ENCODE data around the gene CD2AP.
A peak's percentile ranks its signal among the peaks of the same experiment; 100 is the strongest.
"Not testable (repeated sequence)": the region's sequence is repeated elsewhere in the genome, so short reads cannot be mapped to it uniquely, and the experiment has no call there.

Gene CD2AP

DNA sequence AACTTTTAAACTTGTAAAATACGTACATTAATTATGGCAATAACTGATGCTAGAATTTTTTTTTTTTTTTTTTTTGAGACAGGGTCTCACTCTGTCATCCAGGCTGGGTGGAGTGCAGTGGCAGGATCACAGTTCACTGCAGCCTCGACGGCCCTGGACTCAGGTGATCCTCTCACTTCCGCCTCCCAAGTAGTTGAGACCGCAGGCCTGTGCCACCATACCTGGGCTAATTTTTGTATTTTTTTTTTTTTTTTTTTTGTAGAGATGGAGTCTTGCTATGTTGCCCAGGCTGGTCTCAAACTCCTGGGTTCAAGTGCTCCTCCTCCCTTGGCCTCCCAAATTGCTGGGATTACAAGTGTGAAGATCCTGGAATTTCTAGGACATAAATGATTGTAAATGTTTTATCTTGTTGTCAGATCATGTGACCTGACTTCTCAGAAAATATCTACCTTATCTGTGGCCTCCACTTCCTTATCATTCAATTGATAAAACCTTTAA, 2.2 kb upstream of the CD2AP start:
- no peaks in the 10 kb centered on the region for H3K36me3 ChIP-seq (ENCODE audit: control insufficient read depth, insufficient read depth, low read length)
- H3K27me3 ChIP-seq (ENCODE audit: control insufficient read depth, insufficient read depth, low read length): no peaks in the 10 kb centered on the region
- H3K27ac ChIP-seq (ENCODE audit: low read depth, low read length): no peak overlapping the region
- peaks cover 1% of the 10 kb centered on the region for H3K4me1 ChIP-seq (ENCODE audit: control insufficient read depth, insufficient read depth, low read length)
- no peak overlapping the region for H3K4me3 ChIP-seq (ENCODE audit: low read length)
- no peak overlapping the region for H3K9ac ChIP-seq (ENCODE audit: low read length)

DNA sequence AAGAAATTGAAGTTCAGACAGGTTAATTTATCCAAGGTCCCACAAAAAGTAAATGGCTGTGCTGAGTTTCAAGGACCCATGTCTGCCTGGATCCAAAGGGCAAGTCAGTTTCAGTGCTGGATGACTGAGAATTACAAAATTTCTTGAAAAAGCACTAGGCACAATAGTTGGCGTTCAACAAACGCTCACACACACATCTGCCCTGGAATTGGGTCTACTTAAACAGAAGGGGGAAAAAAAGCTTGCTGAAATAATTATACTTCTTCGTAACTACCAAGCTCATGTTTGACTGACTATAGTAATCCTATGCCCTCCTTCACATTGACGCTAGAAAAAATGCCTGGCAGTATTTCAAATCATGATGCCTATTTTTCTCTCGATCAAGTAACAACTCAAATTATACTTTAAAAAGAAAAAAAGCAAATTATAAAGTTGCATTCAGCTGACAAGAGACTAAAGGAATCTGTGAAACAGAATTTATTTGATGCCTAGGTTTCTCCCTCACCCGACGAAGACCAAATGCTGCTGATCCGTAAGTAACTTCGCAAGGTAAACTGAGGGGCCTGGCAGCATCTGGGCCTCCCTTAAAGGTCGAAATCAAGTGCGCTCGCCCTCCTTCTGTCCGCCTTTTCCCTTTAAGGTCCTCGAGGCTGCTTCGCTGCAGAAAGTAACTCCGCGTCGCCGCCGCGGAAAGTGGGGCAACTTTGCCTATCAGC, 650 bp upstream of the CD2AP start:
- Histone ChIP-seq H3K4me1 (ENCODE audit: control insufficient read depth, insufficient read depth, low read length) (peaks cover 2% of the 10 kb centered on the region), H3K4me3 (ENCODE audit: low read length) (peak overlapping the region; percentile 94), H3K27me3 (ENCODE audit: control insufficient read depth, insufficient read depth, low read length) (no peaks in the 10 kb centered on the region), H3K27ac (ENCODE audit: low read depth, low read length) (peak overlapping the region; percentile 92), H3K9ac (ENCODE audit: low read length) (peak overlapping the region; percentile 82), H3K36me3 (ENCODE audit: control insufficient read depth, insufficient read depth, low read length) (no peaks in the 10 kb centered on the region)

GRCh38 chr6:47478233-47479139, 897 bp downstream of the CD2AP start:
- peaks cover 2% of the 10 kb centered on the region for H3K4me1 ChIP-seq (ENCODE audit: control insufficient read depth, insufficient read depth, low read length)
- H3K27ac ChIP-seq (ENCODE audit: low read depth, low read length): peak overlapping the region; percentile 92
- peak overlapping the region; percentile 94 for H3K4me3 ChIP-seq (ENCODE audit: low read length)
- peak overlapping the region; percentile 82 for H3K9ac ChIP-seq (ENCODE audit: low read length)
- no peaks in the 10 kb centered on the region for H3K27me3 ChIP-seq (ENCODE audit: control insufficient read depth, insufficient read depth, low read length)
- H3K36me3 ChIP-seq (ENCODE audit: control insufficient read depth, insufficient read depth, low read length): no peaks in the 10 kb centered on the region

DNA sequence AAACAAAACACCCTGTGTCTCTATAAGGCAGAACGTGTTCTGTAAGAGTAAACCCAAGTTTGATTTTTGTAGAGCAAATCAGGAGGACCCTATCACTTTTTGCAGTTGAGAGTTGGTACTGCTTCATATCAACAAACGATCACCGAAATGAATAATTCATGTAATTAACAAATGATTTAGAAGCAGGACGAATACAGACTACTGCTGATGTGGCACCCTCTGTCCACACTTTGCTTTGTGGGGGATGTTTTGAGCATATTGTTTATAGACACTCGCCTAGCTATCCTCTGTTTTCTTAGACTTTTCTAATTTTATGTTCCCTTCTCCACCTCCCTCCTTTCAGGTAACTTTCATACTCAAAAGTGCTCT, 1.5 kb downstream of the CD2AP start:
- H3K27ac ChIP-seq (ENCODE audit: low read depth, low read length): no peak overlapping the region
- peak overlapping the region; percentile 94 for H3K4me3 ChIP-seq (ENCODE audit: low read length)
- no peaks in the 10 kb centered on the region for H3K36me3 ChIP-seq (ENCODE audit: control insufficient read depth, insufficient read depth, low read length)
- H3K9ac ChIP-seq (ENCODE audit: low read length): no peak overlapping the region
- H3K4me1 ChIP-seq (ENCODE audit: control insufficient read depth, insufficient read depth, low read length): peaks cover 3% of the 10 kb centered on the region
- H3K27me3 ChIP-seq (ENCODE audit: control insufficient read depth, insufficient read depth, low read length): no peaks in the 10 kb centered on the region

GRCh38 chr6:47479874-47480273, 2.3 kb downstream of the CD2AP start:
- Histone ChIP-seq H3K4me3 (ENCODE audit: low read length) (no peak overlapping the region), H3K4me1 (ENCODE audit: control insufficient read depth, insufficient read depth, low read length) (peaks cover 4% of the 10 kb centered on the region), H3K27ac (ENCODE audit: low read depth, low read length) (no peak overlapping the region), H3K36me3 (ENCODE audit: control insufficient read depth, insufficient read depth, low read length) (no peaks in the 10 kb centered on the region), H3K9ac (ENCODE audit: low read length) (no peak overlapping the region), H3K27me3 (ENCODE audit: control insufficient read depth, insufficient read depth, low read length) (no peaks in the 10 kb centered on the region)

GRCh38 chr6:47481213-47481612, 3.6 kb downstream of the CD2AP start:
- not testable (repeated sequence) for H3K9ac ChIP-seq (ENCODE audit: low read length); H3K27me3 ChIP-seq (ENCODE audit: control insufficient read depth, insufficient read depth, low read length); H3K27ac ChIP-seq (ENCODE audit: low read depth, low read length); H3K36me3 ChIP-seq (ENCODE audit: control insufficient read depth, insufficient read depth, low read length); H3K4me1 ChIP-seq (ENCODE audit: control insufficient read depth, insufficient read depth, low read length); H3K4me3 ChIP-seq (ENCODE audit: low read length)

DNA sequence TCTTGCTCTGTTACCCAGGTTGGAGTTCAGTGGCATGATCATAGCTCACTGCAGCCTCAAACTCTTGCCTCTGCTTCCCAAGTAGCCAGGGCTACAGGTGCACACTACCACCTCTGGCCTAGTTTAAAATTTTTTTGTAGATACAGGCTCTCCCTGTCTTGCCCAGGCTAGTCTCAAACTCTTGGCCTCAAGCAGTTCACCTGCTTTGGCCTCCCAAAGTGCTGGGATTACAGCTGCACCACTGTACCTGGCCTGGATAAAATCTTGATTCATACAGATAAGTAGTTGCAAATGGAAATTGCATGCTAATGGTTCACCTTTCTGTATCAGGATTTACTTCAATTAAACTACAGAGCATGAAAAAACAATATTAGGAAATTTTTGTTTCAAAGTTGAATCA, 4.2 kb downstream of the CD2AP start:
- Histone ChIP-seq H3K27ac (ENCODE audit: low read depth, low read length) (no peak overlapping the region), H3K36me3 (ENCODE audit: control insufficient read depth, insufficient read depth, low read length) (no peaks in the 10 kb centered on the region), H3K9ac (ENCODE audit: low read length) (no peak overlapping the region), H3K4me3 (ENCODE audit: low read length) (no peak overlapping the region), H3K4me1 (ENCODE audit: control insufficient read depth, insufficient read depth, low read length) (peaks cover 4% of the 10 kb centered on the region), H3K27me3 (ENCODE audit: control insufficient read depth, insufficient read depth, low read length) (no peaks in the 10 kb centered on the region)

- no peaks in the 10 kb centered on the region for H3K27me3 ChIP-seq (ENCODE audit: control insufficient read depth, insufficient read depth, low read length)
- H3K4me1 ChIP-seq (ENCODE audit: control insufficient read depth, insufficient read depth, low read length): peaks cover 4% of the 10 kb centered on the region
- H3K27ac ChIP-seq (ENCODE audit: low read depth, low read length): no peak overlapping the region
- H3K36me3 ChIP-seq (ENCODE audit: control insufficient read depth, insufficient read depth, low read length): no peaks in the 10 kb centered on the region
- no peak overlapping the region for H3K4me3 ChIP-seq (ENCODE audit: low read length)
- no peak overlapping the region for H3K9ac ChIP-seq (ENCODE audit: low read length)
Measured at GRCh38 chr6:47483516-47483852, 5.9 kb downstream of the CD2AP start.

DNA sequence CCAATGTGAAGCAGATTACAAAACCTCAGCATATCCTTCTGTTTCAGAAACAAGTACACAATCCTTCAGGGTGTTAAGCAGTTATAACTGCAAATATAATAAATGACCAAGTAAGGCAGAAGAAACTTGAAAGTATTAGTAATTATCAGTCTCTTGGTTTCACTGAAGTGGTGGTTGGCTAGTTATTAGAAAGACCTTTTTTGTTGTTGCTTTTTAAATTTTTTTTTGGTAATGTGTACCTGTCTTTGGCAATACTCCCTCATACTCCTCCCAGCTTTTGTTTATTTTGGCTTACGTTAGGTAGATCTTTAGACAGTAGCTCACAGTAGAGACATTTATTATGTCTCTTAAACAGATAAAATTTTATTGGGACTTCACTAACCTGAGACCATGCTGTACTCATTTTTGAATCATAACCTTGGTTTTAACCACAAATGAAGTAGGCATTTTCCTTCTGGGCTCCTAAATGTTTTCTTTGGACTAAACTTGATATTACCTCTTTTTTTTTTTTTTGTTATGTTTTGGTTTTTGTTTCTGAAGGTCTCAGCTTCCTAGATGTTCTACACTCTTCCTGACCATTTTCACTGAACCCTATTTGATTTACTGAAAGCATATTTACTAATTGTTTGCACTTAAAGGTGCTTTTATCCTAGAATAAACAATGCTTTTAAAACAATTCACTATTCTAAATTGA, 6.4 kb downstream of the CD2AP start:
- Histone ChIP-seq H3K27ac (ENCODE audit: low read depth, low read length) (no peak overlapping the region), H3K9ac (ENCODE audit: low read length) (no peak overlapping the region), H3K27me3 (ENCODE audit: control insufficient read depth, insufficient read depth, low read length) (no peaks in the 10 kb centered on the region), H3K4me3 (ENCODE audit: low read length) (no peak overlapping the region), H3K4me1 (ENCODE audit: control insufficient read depth, insufficient read depth, low read length) (peaks cover 4% of the 10 kb centered on the region), H3K36me3 (ENCODE audit: control insufficient read depth, insufficient read depth, low read length) (no peaks in the 10 kb centered on the region)

DNA sequence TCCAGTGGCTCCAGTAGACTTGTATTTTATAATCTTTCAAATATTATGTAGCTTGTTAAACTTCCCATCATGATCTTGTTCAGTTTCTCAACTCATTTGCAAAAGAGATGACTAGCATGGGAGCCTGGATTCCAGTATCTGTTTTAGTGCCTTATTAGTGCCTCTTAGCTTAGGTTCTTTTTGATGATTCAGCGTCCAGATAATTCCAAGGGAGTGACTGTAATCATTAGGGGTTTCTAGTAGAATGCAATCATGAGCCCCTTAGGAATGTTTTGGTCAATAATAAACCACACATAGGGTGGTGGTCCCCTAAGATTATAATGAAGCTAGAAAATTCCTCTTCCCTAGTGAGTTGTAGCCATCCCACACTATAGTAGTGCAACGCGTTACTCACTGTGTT, 7.0 kb downstream of the CD2AP start:
- Histone ChIP-seq H3K27me3 (ENCODE audit: control insufficient read depth, insufficient read depth, low read length) (no peaks in the 10 kb centered on the region), H3K9ac (ENCODE audit: low read length) (no peak overlapping the region), H3K4me1 (ENCODE audit: control insufficient read depth, insufficient read depth, low read length) (peaks cover 4% of the 10 kb centered on the region), H3K36me3 (ENCODE audit: control insufficient read depth, insufficient read depth, low read length) (no peaks in the 10 kb centered on the region), H3K4me3 (ENCODE audit: low read length) (no peak overlapping the region), H3K27ac (ENCODE audit: low read depth, low read length) (no peak overlapping the region)

DNA sequence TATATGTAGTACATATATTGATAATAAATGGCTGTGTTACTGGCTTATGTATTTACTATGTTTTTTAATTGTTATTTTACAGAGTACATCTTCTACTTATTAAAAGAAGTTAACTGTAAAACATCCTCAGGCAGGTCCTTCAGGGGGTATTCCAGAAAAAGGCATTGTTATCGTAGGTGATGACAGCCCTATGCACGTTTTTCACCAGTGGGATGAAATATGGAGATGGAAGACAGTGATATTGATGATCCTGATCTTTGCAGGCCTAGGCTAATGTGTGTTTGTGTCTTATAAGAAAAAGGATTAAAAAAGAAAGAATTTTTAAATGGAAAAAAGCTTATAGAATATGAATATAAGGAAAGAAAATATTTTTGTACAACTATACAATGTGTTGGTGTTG, 7.5 kb downstream of the CD2AP start:
- no peak overlapping the region for H3K27ac ChIP-seq (ENCODE audit: low read depth, low read length)
- H3K4me1 ChIP-seq (ENCODE audit: control insufficient read depth, insufficient read depth, low read length): peaks cover 4% of the 10 kb centered on the region
- H3K4me3 ChIP-seq (ENCODE audit: low read length): no peak overlapping the region
- no peak overlapping the region for H3K9ac ChIP-seq (ENCODE audit: low read length)
- H3K27me3 ChIP-seq (ENCODE audit: control insufficient read depth, insufficient read depth, low read length): no peaks in the 10 kb centered on the region
- H3K36me3 ChIP-seq (ENCODE audit: control insufficient read depth, insufficient read depth, low read length): no peaks in the 10 kb centered on the region

- Histone ChIP-seq H3K9ac (ENCODE audit: low read length) (no peak overlapping the region), H3K27me3 (ENCODE audit: control insufficient read depth, insufficient read depth, low read length) (no peaks in the 10 kb centered on the region), H3K36me3 (ENCODE audit: control insufficient read depth, insufficient read depth, low read length) (no peaks in the 10 kb centered on the region), H3K4me3 (ENCODE audit: low read length) (no peak overlapping the region), H3K27ac (ENCODE audit: low read depth, low read length) (no peak overlapping the region), H3K4me1 (ENCODE audit: control insufficient read depth, insufficient read depth, low read length) (peaks cover 2% of the 10 kb centered on the region)
Measured at GRCh38 chr6:47485491-47486135, 8.0 kb downstream of the CD2AP start.

All from rectal smooth muscle tissue (tissue), 1 donor.